Kidney (tissue), 14 donors: ENCODE measurements around the gene CLEC16A. TPM values are rescaled to one million over a fixed set of nuclear protein-coding genes. Genes with fewer than 3 reads are reported as not detected.

Experiments used
- DNase-seq, 5 donors: peaks; one replicate each; pipeline ENCODE4 v3.0.0-alpha.2; 2013 to 2020
- FAIRE-seq: peaks from 2 replicates; lab custom pipeline; 2012; peaks lifted over from hg19 to GRCh38; lab: Jason Lieb, UNC
- H3K27ac ChIP-seq, 2 donors: one replicate each; pipeline ENCODE4 v1.7.0; 2013; ENCODE audit warnings: low read depth in 2 of 2, low read length in 2 of 2, inconsistent platforms in 1 of 2
- H3K27me3 ChIP-seq: one replicate; pipeline ENCODE4 v1.7.1; 2013; ENCODE audit warnings: low read length, inconsistent platforms; ENCODE audit not compliant: control insufficient read depth, insufficient read depth
- H3K36me3 ChIP-seq, 3 donors: one replicate each; pipeline versions ENCODE4 v1.7.0 to v1.7.1; 2013; ENCODE audit warnings: low read length in 3 of 3, control low read depth in 1 of 3, inconsistent platforms in 1 of 3; ENCODE audit not compliant: insufficient read depth in 3 of 3, control insufficient read depth in 2 of 3
- H3K4me1 ChIP-seq, 3 donors: one replicate each; pipeline versions ENCODE4 v1.7.0 to v1.7.1; 2013; ENCODE audit warnings: low read length in 3 of 3, inconsistent platforms in 1 of 3, low read depth in 1 of 3; ENCODE audit not compliant: control insufficient read depth in 2 of 3, insufficient read depth in 2 of 3
- H3K4me3 ChIP-seq, 3 donors: one replicate each; pipeline versions ENCODE4 v1.7.0 to v1.8.1; 2013; ENCODE audit warnings: low read length in 3 of 3, control low read depth in 1 of 3, inconsistent platforms in 1 of 3
- H3K9ac ChIP-seq, 3 donors: one replicate each; pipeline versions ENCODE4 v1.7.0 to v1.7.1; 2013; ENCODE audit warnings: low read length in 3 of 3, control low read depth in 1 of 3, inconsistent platforms in 1 of 3
- H3K9me3 ChIP-seq, 3 donors: one replicate each; pipeline versions ENCODE4 v1.7.0 to v1.7.1; 2013; ENCODE audit warnings: low read length in 3 of 3, control low read depth in 1 of 3, inconsistent platforms in 1 of 3; ENCODE audit not compliant: control insufficient read depth in 2 of 3, insufficient read depth in 1 of 3
- intact Hi-C: fragments of 100-400 bp; cut with DNase I; formaldehyde crosslinking; loops from one replicate; pipeline ENCODE4 v1.11.1; 2022
- polyA plus RNA-seq: library from polyadenylated mRNA; stranded (reverse); fragments of 350-450 nt; fragmentation: Illumina TruSeq; extraction: RNeasy Lipid Tissue Mini Kit (QIAGEN cat#74804); gene quantifications from one replicate; pipeline ENCODE4 v1.2.3, GENCODE V29; 2014; ENCODE audit warnings: low read depth, low replicate concordance; ENCODE audit not compliant: insufficient read depth
- total RNA-seq: library from RNA; stranded (reverse); fragmentation: NEBNext Ultra II Directional; extraction: Animal tissue kit (Norgen Biotek cat#: 25700); gene quantifications from one replicate; pipeline ENCODE4 v1.2.1, GENCODE V29; 2021
- TF ChIP-seq, protein P1 (sequence below): IDR thresholded peaks from 3 replicates; pipeline ENCODE4 v1.5.1; 2012; ENCODE audit warnings: mild to moderate bottlenecking, moderate library complexity, borderline replicate concordance; ENCODE audit not compliant: insufficient read depth; ENCODE audit errors: extremely low read depth
- donor health status: control.
- donor health status: control.
- donor health status: control.
- donor health status: control.
- donor health status: control.
- donor health status: DM: yes; HTN: yes; CAD: no.
- donor health status: Normal renal cell carcinoma (clear cell type).

Gene CLEC16A
- total and polyA plus RNA-seq, 2 donors from 2014 or later, result 10.8 to 51.9 TPM

DNA sequence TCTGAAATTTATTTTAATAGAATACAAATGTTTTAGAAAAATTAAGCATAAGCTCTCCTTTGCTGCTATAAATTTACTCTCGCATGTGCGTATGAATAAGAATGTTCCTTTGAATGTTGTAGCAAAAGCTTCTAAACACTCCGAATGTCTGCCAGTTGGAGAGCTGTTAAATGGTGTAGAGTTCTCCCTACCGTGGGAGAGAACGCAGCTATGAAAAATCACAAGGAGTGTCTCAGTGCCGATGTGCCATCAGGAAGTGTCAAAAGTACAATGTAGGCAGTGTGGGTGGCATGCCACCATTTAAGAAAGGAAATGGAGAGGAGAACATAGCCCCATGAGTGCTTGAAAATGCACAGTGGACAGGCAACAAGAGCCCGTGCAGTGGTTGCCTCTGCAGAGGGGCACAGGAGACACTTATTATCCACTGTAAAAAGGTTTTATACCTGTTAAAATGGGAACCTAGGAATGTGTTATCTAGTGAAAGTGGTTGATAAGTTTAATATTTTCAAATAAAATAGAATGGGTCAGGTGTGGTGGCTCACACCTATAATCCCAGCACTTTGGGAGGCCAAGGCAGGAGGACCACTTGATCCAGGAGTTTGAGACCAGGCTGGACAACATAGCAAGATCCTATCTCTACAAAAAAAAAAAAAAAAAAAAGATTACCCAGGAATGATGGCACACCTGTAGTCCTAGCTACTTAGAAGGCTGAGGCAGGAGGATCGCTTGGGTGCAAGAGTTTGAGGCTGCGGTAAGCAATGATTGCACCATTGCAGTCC is 167.7 kb downstream of the CLEC16A start:
- TF ChIP-seq, protein P1, sequence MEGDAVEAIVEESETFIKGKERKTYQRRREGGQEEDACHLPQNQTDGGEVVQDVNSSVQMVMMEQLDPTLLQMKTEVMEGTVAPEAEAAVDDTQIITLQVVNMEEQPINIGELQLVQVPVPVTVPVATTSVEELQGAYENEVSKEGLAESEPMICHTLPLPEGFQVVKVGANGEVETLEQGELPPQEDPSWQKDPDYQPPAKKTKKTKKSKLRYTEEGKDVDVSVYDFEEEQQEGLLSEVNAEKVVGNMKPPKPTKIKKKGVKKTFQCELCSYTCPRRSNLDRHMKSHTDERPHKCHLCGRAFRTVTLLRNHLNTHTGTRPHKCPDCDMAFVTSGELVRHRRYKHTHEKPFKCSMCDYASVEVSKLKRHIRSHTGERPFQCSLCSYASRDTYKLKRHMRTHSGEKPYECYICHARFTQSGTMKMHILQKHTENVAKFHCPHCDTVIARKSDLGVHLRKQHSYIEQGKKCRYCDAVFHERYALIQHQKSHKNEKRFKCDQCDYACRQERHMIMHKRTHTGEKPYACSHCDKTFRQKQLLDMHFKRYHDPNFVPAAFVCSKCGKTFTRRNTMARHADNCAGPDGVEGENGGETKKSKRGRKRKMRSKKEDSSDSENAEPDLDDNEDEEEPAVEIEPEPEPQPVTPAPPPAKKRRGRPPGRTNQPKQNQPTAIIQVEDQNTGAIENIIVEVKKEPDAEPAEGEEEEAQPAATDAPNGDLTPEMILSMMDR, result no peak
- intact Hi-C loops, result no loop called here
- Histone ChIP-seq H3K9me3 (peaks cover 0 to 9% (median 0%) of the 10 kb centered on the region in 3 donors), H3K4me3 (no peak overlapping the region), H3K27ac (no peak overlapping the region), H3K36me3 (no peaks in the 10 kb centered on the region), H3K27me3 (no peaks in the 10 kb centered on the region), H3K9ac (no peak overlapping the region), H3K4me1 (peaks cover 0 to 20% (median 7%) of the 10 kb centered on the region in 3 donors)
- DNase-seq (no peak), FAIRE-seq (no peak)

DNA sequence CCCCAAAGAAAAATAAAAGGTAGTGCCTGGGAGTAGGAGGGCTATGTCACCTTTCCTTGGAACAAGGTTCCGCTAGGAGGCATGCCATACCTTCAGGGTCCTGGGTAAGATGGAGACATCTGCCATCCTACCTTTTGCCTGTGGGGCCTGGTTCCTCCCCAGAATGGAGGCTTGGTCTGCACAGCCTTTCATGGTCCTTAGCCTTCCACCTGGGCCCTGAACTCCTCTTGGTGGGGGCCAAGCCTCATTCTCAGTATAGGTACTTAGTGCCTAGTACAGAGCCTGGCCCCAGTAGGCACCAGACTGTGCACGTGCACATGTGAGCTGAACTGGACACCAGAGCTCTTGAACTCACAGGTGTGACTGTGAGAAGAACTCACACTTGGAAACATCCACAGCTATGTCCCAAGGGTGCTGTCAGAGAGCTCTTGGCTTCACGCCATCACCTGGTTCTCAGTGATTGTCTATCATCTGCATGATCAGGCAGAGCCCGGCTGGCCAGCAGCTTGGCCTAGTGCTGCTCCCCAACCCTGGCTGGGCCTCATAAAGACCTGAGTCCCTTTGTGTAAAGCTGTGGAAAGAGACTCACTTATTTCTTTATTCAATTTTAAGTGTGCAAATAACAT is 168.5 kb downstream of the CLEC16A start:
- no peaks in the 10 kb centered on the region for H3K27me3 ChIP-seq
- H3K9me3 ChIP-seq, result peaks cover 0 to 9% (median 0%) of the 10 kb centered on the region in 3 donors
- DNase-seq (no peak), FAIRE-seq (no peak)
- TF ChIP-seq, protein P1, result no peak
- H3K4me1 ChIP-seq, result peaks cover 0 to 20% (median 7%) of the 10 kb centered on the region in 3 donors
- H3K36me3 ChIP-seq, result no peaks in the 10 kb centered on the region
- intact Hi-C loops, result no loop called here
- no peak overlapping the region for H3K9ac ChIP-seq
- peak overlapping the region in 1 of 2 donors; percentile 56 for H3K27ac ChIP-seq
- H3K4me3 ChIP-seq, result no peak overlapping the region

DNA sequence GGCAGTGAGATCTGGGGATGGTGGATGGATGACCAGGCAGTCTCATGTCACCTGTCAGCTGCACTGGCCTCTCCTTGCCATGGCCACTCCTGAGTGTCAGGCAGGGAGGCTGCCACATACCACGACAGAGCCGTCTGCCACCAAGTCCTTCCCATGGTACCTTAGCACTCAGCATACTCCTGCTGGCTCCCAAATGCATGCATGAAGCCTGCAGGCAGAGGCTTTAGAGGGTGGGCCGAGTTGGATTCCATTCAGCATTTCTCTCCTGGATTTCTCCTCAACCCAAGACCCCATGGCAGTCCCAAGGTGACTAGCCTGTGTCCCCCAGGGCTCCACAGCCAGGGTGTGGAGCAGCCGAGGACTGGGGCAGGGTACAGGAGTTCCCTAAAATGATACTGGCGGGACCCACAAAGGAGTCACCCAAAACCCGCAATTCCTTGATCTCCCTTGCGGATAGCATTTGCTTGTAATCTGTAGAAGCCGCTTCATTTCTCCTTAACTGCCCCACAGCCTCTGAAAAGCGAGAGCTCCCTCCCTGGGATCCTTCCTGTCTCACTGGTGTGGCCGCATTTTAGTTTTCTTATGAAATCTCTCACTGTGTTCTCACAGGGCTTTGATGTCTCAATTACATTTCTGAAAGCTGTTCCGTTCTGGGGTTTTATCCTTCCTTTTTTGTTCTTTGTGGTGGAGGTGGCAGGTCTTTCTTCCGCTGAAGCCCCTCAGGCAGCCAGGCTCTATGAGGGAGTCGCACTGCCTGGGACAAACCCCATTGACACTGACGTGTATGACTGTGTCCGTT is 170.2 kb downstream of the CLEC16A start:
- no peak for FAIRE-seq
- H3K27ac ChIP-seq, result peak overlapping the region in 1 of 2 donors; percentile 56
- no peak for DNase-seq
- H3K36me3 ChIP-seq, result no peaks in the 10 kb centered on the region
- H3K9ac ChIP-seq, result no peak overlapping the region
- H3K27me3 ChIP-seq, result no peaks in the 10 kb centered on the region
- H3K4me1 ChIP-seq, result peaks cover 0 to 12% (median 6%) of the 10 kb centered on the region in 3 donors
- H3K4me3 ChIP-seq, result no peak overlapping the region
- TF ChIP-seq, protein P1, result no peak
- intact Hi-C loops, result no loop called here
- peaks cover 0 to 9% (median 0%) of the 10 kb centered on the region in 3 donors for H3K9me3 ChIP-seq
